Neuronal stem cell (in vitro differentiated cells): Measurements from ENCODE around the gene GNG13.
"Not testable (repeated sequence)": the region's sequence is repeated elsewhere in the genome, so short reads cannot be mapped to it uniquely, and the experiment has no call there.

Source experiments
- DNase-seq: peaks from one replicate; pipeline ENCODE4 v3.0.0-alpha.2; 2013; ENCODE audit warnings: low spot score
- H2AFZ ChIP-seq: one replicate; pipeline ENCODE4 v1.6.1; 2013; ENCODE audit warnings: mild to moderate bottlenecking, low read length, inconsistent platforms
- H2AK5ac ChIP-seq: 2 replicates; pipeline ENCODE4 v1.6.1; 2013; ENCODE audit warnings: low read depth, mild to moderate bottlenecking, inconsistent platforms, low read length, moderate library complexity, mixed read lengths
- H2BK120ac ChIP-seq: 2 replicates; pipeline ENCODE4 v1.6.1; 2013; ENCODE audit warnings: low read depth, mild to moderate bottlenecking, inconsistent platforms, low read length, moderate library complexity, mixed read lengths
- H2BK12ac ChIP-seq: one replicate; pipeline ENCODE4 v1.6.1; 2013; ENCODE audit warnings: low read length, inconsistent platforms
- H2BK15ac ChIP-seq: 2 replicates; pipeline ENCODE4 v1.6.1; 2013; ENCODE audit warnings: mild to moderate bottlenecking, low read length, inconsistent platforms, mixed read lengths
- H2BK5ac ChIP-seq: one replicate; pipeline ENCODE4 v1.6.1; 2013; ENCODE audit warnings: inconsistent platforms, mild to moderate bottlenecking, low read length, moderate library complexity
- H3K14ac ChIP-seq: one replicate; pipeline ENCODE4 v1.6.1; 2013; ENCODE audit warnings: low read length, inconsistent platforms
- H3K18ac ChIP-seq: 2 replicates; pipeline ENCODE4 v1.6.1; 2013; ENCODE audit warnings: low read length, inconsistent platforms
- H3K23ac ChIP-seq: 2 replicates; pipeline ENCODE4 v1.6.1; 2013; ENCODE audit warnings: low read depth, mild to moderate bottlenecking, mixed read lengths, low read length, inconsistent platforms; ENCODE audit not compliant: poor library complexity
- H3K27ac ChIP-seq: replicated peaks from 3 replicates; pipeline ENCODE4 v1.5.1; 2013; ENCODE audit warnings: low read length, inconsistent platforms
- H3K27me3 ChIP-seq, 3 experiments: 2 replicates each; pipeline ENCODE4 v1.6.1; 2013; ENCODE audit warnings: low read length in 3 of 3, mild to moderate bottlenecking in 2 of 3, inconsistent platforms in 1 of 3, low read depth in 1 of 3, mixed read lengths in 1 of 3, moderate library complexity in 1 of 3; ENCODE audit not compliant: control insufficient read depth in 3 of 3, insufficient read depth in 3 of 3
- H3K36me3 ChIP-seq, 2 donors: replicated peaks in 1 of 2; 2 replicates each; pipeline ENCODE4 v1.6.1; 2013; ENCODE audit warnings: low read length in 2 of 2; ENCODE audit not compliant: control insufficient read depth in 2 of 2, insufficient read depth in 2 of 2
- H3K4ac ChIP-seq: 2 replicates; pipeline ENCODE4 v1.6.1; 2013; ENCODE audit warnings: inconsistent platforms, mild to moderate bottlenecking, low read length, moderate library complexity
- H3K4me1 ChIP-seq, 2 donors: 1 replicate in 1 of 2; 2 replicates in 1 of 2; pipeline ENCODE4 v1.6.1; 2013; ENCODE audit warnings: low read length in 2 of 2, low read depth in 1 of 2; ENCODE audit not compliant: control insufficient read depth in 2 of 2, insufficient read depth in 1 of 2
- H3K4me2 ChIP-seq: one replicate; pipeline ENCODE4 v1.6.1; 2013; ENCODE audit warnings: mild to moderate bottlenecking, low read length, inconsistent platforms; ENCODE audit not compliant: insufficient read depth, poor library complexity, severe bottlenecking
- H3K4me3 ChIP-seq, 2 donors: 2 replicates each; pipeline ENCODE4 v1.5.1; 2013; ENCODE audit warnings: low read length in 2 of 2, mild to moderate bottlenecking in 2 of 2, inconsistent platforms in 1 of 2, moderate library complexity in 1 of 2
- H3K79me1 ChIP-seq: one replicate; pipeline ENCODE4 v1.6.1; 2013; ENCODE audit warnings: low read depth, mild to moderate bottlenecking, inconsistent platforms, low read length, moderate library complexity
- H3K9ac ChIP-seq: one replicate; pipeline ENCODE4 v1.6.1; 2013; ENCODE audit warnings: mild to moderate bottlenecking, low read depth, low read length, inconsistent platforms; ENCODE audit not compliant: poor library complexity
- H3K9me3 ChIP-seq, 2 donors: replicated peaks in 1 of 2; 2 replicates each; pipeline versions ENCODE3 to v1.6.1; 2013; ENCODE audit warnings: low read length in 2 of 2, mild to moderate bottlenecking in 2 of 2, inconsistent platforms in 1 of 2, low read depth in 1 of 2, mixed read lengths in 1 of 2, moderate library complexity in 1 of 2; ENCODE audit not compliant: control insufficient read depth in 2 of 2, insufficient read depth in 1 of 2
- H4K8ac ChIP-seq: one replicate; pipeline ENCODE4 v1.6.1; 2013; ENCODE audit warnings: low read depth, mild to moderate bottlenecking, inconsistent platforms, low read length, moderate library complexity
- H4K91ac ChIP-seq: one replicate; pipeline ENCODE4 v1.6.1; 2013; ENCODE audit warnings: low read length, low read depth, mild to moderate bottlenecking, inconsistent platforms; ENCODE audit not compliant: poor library complexity
- WGBS, 2 donors: extraction: QIAGEN DNeasy Blood & Tissue Kit; methylation state at CpG; one replicate each; pipeline ENCODE4 v1.1.7; 2013; ENCODE audit warnings: missing lambda C conversion rate in 2 of 2, mixed read lengths in 1 of 2; ENCODE audit not compliant: insufficient read length in 2 of 2, insufficient replicate concordance in 1 of 2; ENCODE audit errors: extremely low coverage in 2 of 2; 5-methylcytosine and 5-hydroxymethylcytosine counted together

GNG13 gene

DNA sequence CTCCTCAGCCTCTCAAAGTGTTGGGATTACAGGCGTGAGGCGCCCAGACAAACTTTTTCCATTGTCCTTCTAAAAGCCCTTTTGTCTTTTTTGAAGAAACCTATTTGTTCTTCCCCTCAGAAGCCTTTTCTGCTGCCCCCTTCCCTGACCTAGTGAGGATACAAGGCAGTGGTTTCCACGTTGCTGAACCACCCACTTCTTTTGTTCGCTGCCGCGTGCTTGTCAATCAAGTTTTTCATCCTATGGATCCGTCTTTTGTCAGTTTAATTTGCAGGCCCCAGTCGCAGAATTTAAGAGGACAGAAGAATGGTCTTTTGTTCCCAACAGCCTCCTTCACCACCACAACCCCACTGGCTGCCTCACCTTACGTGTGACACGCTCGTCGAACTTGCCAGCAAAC is 20.2 kb upstream of the GNG13 start:
- peaks cover 3% of the 10 kb centered on the region for H3K79me1 ChIP-seq
- H3K9ac ChIP-seq = peak overlapping the region; percentile 63
- H3K9me3 ChIP-seq = peaks cover 6 to 15% of the 10 kb centered on the region in 2 donors
- H2BK5ac ChIP-seq = no peak overlapping the region
- H3K27ac ChIP-seq = peak overlapping the region; percentile 63
- H3K23ac ChIP-seq = no peak overlapping the region
- H3K4me1 ChIP-seq = peaks cover 3% of the 10 kb centered on the region in 2 donors
- H3K4ac ChIP-seq = no peak overlapping the region
- H3K4me3 ChIP-seq = no peak overlapping the region
- H2AFZ ChIP-seq = no peak overlapping the region
- no CpG with 5 or more reads among the region's 12 CpGs for WGBS, 2 donors
- H2BK120ac ChIP-seq = no peak overlapping the region
- no peaks in the 10 kb centered on the region for H3K36me3 ChIP-seq
- no peak overlapping the region for H3K14ac ChIP-seq
- DNase-seq = peak; percentile 68
- no peak overlapping the region for H4K8ac ChIP-seq
- H2BK12ac ChIP-seq = no peak overlapping the region
- H3K27me3 ChIP-seq = peaks cover 0 to 19% (median 0%) of the 10 kb centered on the region in 3 experiments
- peak overlapping the region; percentile 74 for H3K18ac ChIP-seq
- H3K4me2 ChIP-seq = peak overlapping the region; percentile 19
- no peak overlapping the region for H2AK5ac ChIP-seq
- peak overlapping the region; percentile 30 for H2BK15ac ChIP-seq
- H4K91ac ChIP-seq = no peak overlapping the region

DNA sequence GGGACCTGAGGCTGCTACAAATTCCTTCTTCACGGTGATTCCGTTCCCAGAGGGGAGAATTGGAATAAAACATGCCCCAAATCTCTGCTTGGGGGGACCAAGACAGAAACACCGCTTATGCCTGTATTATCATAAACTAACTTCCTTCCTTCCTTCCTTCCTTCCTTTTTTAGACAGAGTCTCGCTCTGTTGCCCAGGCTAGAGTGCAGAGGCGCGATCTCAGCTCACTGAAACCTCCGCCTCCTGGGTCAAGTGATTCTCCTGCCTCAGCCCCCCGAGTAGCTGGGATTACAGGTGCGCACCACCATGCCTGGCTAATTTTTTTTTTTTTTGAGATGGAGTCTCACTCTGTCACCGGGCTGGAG is 19.5 kb upstream of the GNG13 start:
- not testable (repeated sequence) for H3K27ac ChIP-seq, H4K91ac ChIP-seq, DNase-seq, H3K36me3 ChIP-seq, H3K4me1 ChIP-seq, H3K9ac ChIP-seq, H2BK5ac ChIP-seq, H3K23ac ChIP-seq, H3K14ac ChIP-seq, H4K8ac ChIP-seq, H3K79me1 ChIP-seq, H3K4me2 ChIP-seq, H2BK15ac ChIP-seq, H2AK5ac ChIP-seq, H3K4ac ChIP-seq, H2AFZ ChIP-seq, H2BK12ac ChIP-seq, H2BK120ac ChIP-seq, H3K18ac ChIP-seq, H3K4me3 ChIP-seq
- WGBS, 2 donors = no CpG with 5 or more reads among the region's 10 CpGs
- Histone ChIP-seq H3K27me3 (peaks cover 0 to 14% (median 0%) of the 10 kb centered on the region in 3 experiments), H3K9me3 (peaks cover 6 to 15% of the 10 kb centered on the region in 2 donors)

DNA sequence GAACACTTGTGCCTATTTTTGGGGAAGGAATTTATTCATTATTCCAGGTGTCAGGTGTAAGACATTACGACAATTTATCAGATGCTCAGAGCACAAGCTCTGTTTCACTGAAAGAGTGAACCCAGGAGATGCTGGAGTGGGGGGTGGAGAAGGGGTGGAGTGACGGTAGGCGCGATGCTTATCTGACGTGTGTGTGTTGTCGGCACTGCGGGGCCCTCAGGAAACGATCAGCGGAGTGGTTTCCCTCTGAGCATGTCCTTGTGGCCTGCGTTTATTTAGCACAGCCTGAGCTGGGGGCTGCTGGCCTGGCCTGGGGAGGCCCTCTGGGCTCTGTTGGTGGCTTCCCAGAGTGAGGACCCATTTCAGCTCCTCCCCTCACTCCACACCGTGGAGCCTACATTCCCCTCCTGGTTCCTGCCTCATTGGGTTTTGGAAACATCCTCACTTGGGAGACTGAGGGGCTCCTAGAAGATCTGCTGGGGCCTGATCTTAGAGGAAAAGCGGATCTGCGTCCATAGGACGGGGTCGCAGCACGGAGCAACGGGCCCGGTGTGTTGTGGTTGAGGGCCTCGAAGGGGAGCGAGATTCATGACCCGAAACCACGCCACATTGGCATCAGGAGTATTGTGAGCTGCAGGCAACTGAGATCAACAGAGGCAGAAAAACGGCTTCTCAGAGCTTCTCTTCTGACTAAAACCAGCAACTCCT is 19.0 kb upstream of the GNG13 start:
- Histone ChIP-seq H3K36me3 (no peaks in the 10 kb centered on the region), H2AFZ (no peak overlapping the region), H3K27me3 (peaks cover 0 to 11% (median 0%) of the 10 kb centered on the region in 3 experiments)

DNA sequence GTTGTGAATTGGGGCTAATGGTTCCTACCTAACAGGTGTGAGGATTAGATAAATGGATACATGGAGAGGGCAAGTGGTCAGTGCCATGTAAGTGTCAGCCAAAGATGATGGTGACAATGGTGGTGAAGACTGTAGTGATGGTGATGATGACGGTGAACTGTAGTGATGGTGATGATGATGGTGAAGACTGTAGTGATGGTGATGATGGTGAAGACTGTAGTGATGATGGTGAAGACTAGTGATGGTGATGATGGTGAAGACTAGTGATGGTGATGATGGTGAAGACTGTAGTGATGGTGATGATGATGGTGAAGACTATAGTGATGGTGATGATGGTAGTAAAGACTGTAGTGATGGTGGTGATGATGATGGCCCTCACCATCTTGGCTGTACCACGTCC is 18.1 kb upstream of the GNG13 start:
- H3K79me1 ChIP-seq = peaks cover 1% of the 10 kb centered on the region
- no peak overlapping the region for H3K18ac ChIP-seq
- no peak for DNase-seq
- H3K27me3 ChIP-seq = peaks cover 0 to 9% (median 0%) of the 10 kb centered on the region in 3 experiments
- no peak overlapping the region for H2AFZ ChIP-seq
- H3K14ac ChIP-seq = no peak overlapping the region
- no peak overlapping the region for H2BK15ac ChIP-seq
- H3K4me3 ChIP-seq = peak overlapping the region in 1 of 2 donors; percentile 25
- H2BK12ac ChIP-seq = no peak overlapping the region
- peaks cover 3% of the 10 kb centered on the region in 2 donors for H3K4me1 ChIP-seq
- H3K4me2 ChIP-seq = no peak overlapping the region
- no peak overlapping the region for H3K9ac ChIP-seq
- H4K8ac ChIP-seq = no peak overlapping the region
- H3K9me3 ChIP-seq = peaks cover 5 to 9% of the 10 kb centered on the region in 2 donors
- H2BK5ac ChIP-seq = no peak overlapping the region
- no peak overlapping the region for H3K23ac ChIP-seq
- H4K91ac ChIP-seq = no peak overlapping the region
- H2AK5ac ChIP-seq = no peak overlapping the region
- no CpG with 5 or more reads among the region's 2 CpGs for WGBS, 2 donors
- no peak overlapping the region for H3K27ac ChIP-seq
- no peak overlapping the region for H2BK120ac ChIP-seq
- H3K36me3 ChIP-seq = no peaks in the 10 kb centered on the region
- no peak overlapping the region for H3K4ac ChIP-seq

More for the DNA sequence above, 19.0 kb upstream of the GNG13 start:
- Histone ChIP-seq H3K79me1 (peaks cover 3% of the 10 kb centered on the region), H3K4me3 (no peak overlapping the region), H2BK12ac (no peak overlapping the region), H3K9ac (no peak overlapping the region), H3K4ac (no peak overlapping the region), H2BK5ac (peak overlapping the region; percentile 4), H3K14ac (no peak overlapping the region), H4K91ac (no peak overlapping the region), H3K27ac (no peak overlapping the region), H2BK15ac (no peak overlapping the region), H4K8ac (no peak overlapping the region), H2AK5ac (peak overlapping the region; percentile 53), H2BK120ac (no peak overlapping the region), H3K18ac (peak overlapping the region; percentile 76), H3K23ac (peak overlapping the region; percentile 6), H3K4me1 (peaks cover 3% of the 10 kb centered on the region in 2 donors), H3K4me2 (no peak overlapping the region), H3K9me3 (peaks cover 5 to 15% of the 10 kb centered on the region in 2 donors)
- DNase-seq = no peak
- no CpG with 5 or more reads among the region's 23 CpGs for WGBS, 2 donors
